ENCODE results near the gene FAIM2. TPM values are rescaled to one million over a fixed set of nuclear protein-coding genes. Genes with fewer than 3 reads are reported as not detected.

Gene FAIM2
- total RNA-seq, 1 experiment from 2014 or later, result not detected

- DNase-seq, result no peak
- intact Hi-C loops (cut with micrococcal nuclease; ENCODE audit: unreplicated experiment), result no loop called here
- H3K36me3 Mint-ChIP-seq (ENCODE audit: insufficient read depth, unreplicated experiment), result no peaks in the 10 kb centered on the region
- no peak for TF ChIP-seq CTCF (IDR thresholded peaks at IDR 0.05; ENCODE audit: unreplicated experiment)
- H3K27me3 Mint-ChIP-seq (ENCODE audit: unreplicated experiment), result no peaks in the 10 kb centered on the region
- H3K4me1 Mint-ChIP-seq (ENCODE audit: low read depth, unreplicated experiment), result peaks cover 15% of the 10 kb centered on the region
- no TSS peak for BruUV-seq (replicated peaks)
- no peaks in the 10 kb centered on the region for H3K9me3 Mint-ChIP-seq (ENCODE audit: low read depth, unreplicated experiment)
- H3K27ac Mint-ChIP-seq (ENCODE audit: unreplicated experiment), result no peak overlapping the region
- H3K4me3 Mint-ChIP-seq (ENCODE audit: low read depth, unreplicated experiment), result no peak overlapping the region
- CTCF ChIA-PET, result interaction anchor here (0.6 to 1.1 kb wide), 4 partner anchors 8 to 367 kb away, joined by 3 to 4 read pairs (median 4); no protein-coding TSS in a partner anchor
Observed at GRCh38 chr12:49937639-49938300, 34.1 kb upstream of the FAIM2 start.

GRCh38 chr12:49936925-49937324 is 33.2 kb upstream of the FAIM2 start:
- Mint-ChIP-seq H3K4me3 (ENCODE audit: low read depth, unreplicated experiment) (no peak overlapping the region), H3K36me3 (ENCODE audit: insufficient read depth, unreplicated experiment) (no peaks in the 10 kb centered on the region), H3K9me3 (ENCODE audit: low read depth, unreplicated experiment) (no peaks in the 10 kb centered on the region), H3K4me1 (ENCODE audit: low read depth, unreplicated experiment) (peaks cover 8% of the 10 kb centered on the region), H3K27ac (ENCODE audit: unreplicated experiment) (no peak overlapping the region), H3K27me3 (ENCODE audit: unreplicated experiment) (no peaks in the 10 kb centered on the region)
- CTCF ChIA-PET, result interaction anchor here (1.0 to 1.1 kb wide), 2 partner anchors 9 to 30 kb away, joined by 4 read pairs; no protein-coding TSS in a partner anchor
- no peak for DNase-seq
- TF ChIP-seq CTCF (IDR thresholded peaks at IDR 0.05; ENCODE audit: unreplicated experiment), result no peak
- intact Hi-C loops (cut with micrococcal nuclease; ENCODE audit: unreplicated experiment), result no loop called here
- BruUV-seq (replicated peaks), result no TSS peak

- no peak for DNase-seq
- Mint-ChIP-seq H3K27me3 (ENCODE audit: unreplicated experiment) (no peaks in the 10 kb centered on the region), H3K36me3 (ENCODE audit: insufficient read depth, unreplicated experiment) (no peaks in the 10 kb centered on the region), H3K27ac (ENCODE audit: unreplicated experiment) (no peak overlapping the region), H3K4me3 (ENCODE audit: low read depth, unreplicated experiment) (no peak overlapping the region), H3K4me1 (ENCODE audit: low read depth, unreplicated experiment) (peaks cover 8% of the 10 kb centered on the region), H3K9me3 (ENCODE audit: low read depth, unreplicated experiment) (no peaks in the 10 kb centered on the region)
- BruUV-seq (replicated peaks), result no TSS peak
- CTCF ChIA-PET, result no interaction called here
- intact Hi-C loops (cut with micrococcal nuclease; ENCODE audit: unreplicated experiment), result no loop called here
- no peak for TF ChIP-seq CTCF (IDR thresholded peaks at IDR 0.05; ENCODE audit: unreplicated experiment)
Observed at GRCh38 chr12:49934505-49934904, 30.8 kb upstream of the FAIM2 start.

GRCh38 chr12:49933796-49934195 is 30.1 kb upstream of the FAIM2 start:
- no peaks in the 10 kb centered on the region for H3K9me3 Mint-ChIP-seq (ENCODE audit: low read depth, unreplicated experiment)
- H3K27me3 Mint-ChIP-seq (ENCODE audit: unreplicated experiment), result no peaks in the 10 kb centered on the region
- H3K4me3 Mint-ChIP-seq (ENCODE audit: low read depth, unreplicated experiment), result no peak overlapping the region
- CTCF ChIA-PET, result interaction anchor here (1.2 kb wide), 1 partner anchor 12 kb away, joined by 3 read pairs; no protein-coding TSS in a partner anchor
- intact Hi-C loops (cut with micrococcal nuclease; ENCODE audit: unreplicated experiment), result no loop called here
- BruUV-seq (replicated peaks), result no TSS peak
- no peak overlapping the region for H3K27ac Mint-ChIP-seq (ENCODE audit: unreplicated experiment)
- peaks cover 8% of the 10 kb centered on the region for H3K4me1 Mint-ChIP-seq (ENCODE audit: low read depth, unreplicated experiment)
- DNase-seq, result no peak
- no peak for TF ChIP-seq CTCF (IDR thresholded peaks at IDR 0.05; ENCODE audit: unreplicated experiment)
- H3K36me3 Mint-ChIP-seq (ENCODE audit: insufficient read depth, unreplicated experiment), result no peaks in the 10 kb centered on the region
